ENCODE data around the gene SUDS3.

The SUDS3 gene

GRCh38 chr12:118456741-118457140 is 80.4 kb downstream of the SUDS3 start:
- peak; percentile 66 for DNase-seq

- no peak for DNase-seq
Measured at GRCh38 chr12:118459110-118459509, 82.8 kb downstream of the SUDS3 start.

- no peak for DNase-seq
Measured at GRCh38 chr12:118463677-118464076, 87.3 kb downstream of the SUDS3 start.

GRCh38 chr12:118465706-118466105 is 89.4 kb downstream of the SUDS3 start:
- no peak for DNase-seq

All from EL (cell line).